H7 (cell line): ENCODE results near the gene SH3RF3. TPM values are rescaled to one million over a fixed set of nuclear protein-coding genes. Genes with fewer than 3 reads are reported as not detected.

Experiments used
- DNase-seq: peaks from one replicate; pipeline ENCODE4 v3.0.0; 2012
- H3K27me3 ChIP-seq: 2 replicates; pipeline ENCODE4 v1.6.0; 2011; ENCODE audit warnings: mild to moderate bottlenecking, low read length; ENCODE audit not compliant: control insufficient read depth, insufficient read depth
- H3K36me3 ChIP-seq: replicated peaks from 2 replicates; pipeline ENCODE4 v1.5.1; 2011; ENCODE audit warnings: low read length; ENCODE audit not compliant: control insufficient read depth, insufficient read depth
- H3K4me3 ChIP-seq: 2 replicates; pipeline ENCODE4 v1.5.1; 2011; ENCODE audit warnings: low read depth, mild to moderate bottlenecking, control low read depth, low read length, moderate library complexity; ENCODE audit not compliant: insufficient read depth
- total RNA-seq: library from RNA; depleted of rRNA; stranded (reverse); fragments of >200 nt; shearing (Covaris generic); gene quantifications from 2 replicates; pipeline ENCODE4 v1.2.3, GENCODE V29; 2014

SH3RF3 gene
- total RNA-seq, 1 experiment from 2014 or later: 0.80 TPM

- Histone ChIP-seq H3K36me3 (no peaks in the 10 kb centered on the region), H3K27me3 (no peaks in the 10 kb centered on the region), H3K4me3 (no peak overlapping the region)
- no peak for DNase-seq
Measured at GRCh38 chr2:109320195-109320922, 191.4 kb downstream of the SH3RF3 start.

- Histone ChIP-seq H3K36me3 (no peaks in the 10 kb centered on the region), H3K27me3 (no peaks in the 10 kb centered on the region), H3K4me3 (no peak overlapping the region)
- no peak for DNase-seq
Measured at GRCh38 chr2:109321570-109321969, 192.6 kb downstream of the SH3RF3 start.

GRCh38 chr2:109322111-109322510 lies 193.1 kb downstream of the SH3RF3 start:
- H3K27me3 ChIP-seq: no peaks in the 10 kb centered on the region
- H3K4me3 ChIP-seq: no peak overlapping the region
- H3K36me3 ChIP-seq: no peaks in the 10 kb centered on the region
- no peak for DNase-seq

- Histone ChIP-seq H3K27me3 (no peaks in the 10 kb centered on the region), H3K36me3 (no peaks in the 10 kb centered on the region), H3K4me3 (no peak overlapping the region)
- no peak for DNase-seq
Measured at GRCh38 chr2:109322641-109323040, 193.6 kb downstream of the SH3RF3 start.

- DNase-seq: no peak
- Histone ChIP-seq H3K36me3 (no peaks in the 10 kb centered on the region), H3K27me3 (no peaks in the 10 kb centered on the region), H3K4me3 (no peak overlapping the region)
Measured at GRCh38 chr2:109324861-109325260, 195.9 kb downstream of the SH3RF3 start.

GRCh38 chr2:109325570-109325969 lies 196.6 kb downstream of the SH3RF3 start:
- Histone ChIP-seq H3K36me3 (no peaks in the 10 kb centered on the region), H3K4me3 (no peak overlapping the region)
- DNase-seq: no peak

GRCh38 chr2:109326306-109326705 lies 197.3 kb downstream of the SH3RF3 start:
- Histone ChIP-seq H3K36me3 (no peaks in the 10 kb centered on the region), H3K27me3 (no peaks in the 10 kb centered on the region), H3K4me3 (no peak overlapping the region)
- DNase-seq: no peak

More at GRCh38 chr2:109325570-109325969, 196.6 kb downstream of the SH3RF3 start:
- H3K27me3 ChIP-seq: no peaks in the 10 kb centered on the region

- Histone ChIP-seq H3K36me3 (no peaks in the 10 kb centered on the region), H3K27me3 (no peaks in the 10 kb centered on the region), H3K4me3 (no peak overlapping the region)
- no peak for DNase-seq
Measured at GRCh38 chr2:109330056-109330455, 201.1 kb downstream of the SH3RF3 start.

GRCh38 chr2:109331081-109331480 lies 202.1 kb downstream of the SH3RF3 start:
- no peaks in the 10 kb centered on the region for H3K27me3 ChIP-seq
- no peaks in the 10 kb centered on the region for H3K36me3 ChIP-seq
- DNase-seq: no peak
- H3K4me3 ChIP-seq: no peak overlapping the region

- peak; percentile 61 for DNase-seq
- no peaks in the 10 kb centered on the region for H3K27me3 ChIP-seq
- no peak overlapping the region for H3K4me3 ChIP-seq
- H3K36me3 ChIP-seq: no peaks in the 10 kb centered on the region
Measured at GRCh38 chr2:109331896-109332848, 203.2 kb downstream of the SH3RF3 start.

- H3K36me3 ChIP-seq: no peaks in the 10 kb centered on the region
- H3K4me3 ChIP-seq: no peak overlapping the region
- no peak for DNase-seq
- H3K27me3 ChIP-seq: no peaks in the 10 kb centered on the region
Measured at GRCh38 chr2:109332880-109333279, 203.9 kb downstream of the SH3RF3 start.

- peak; percentile 63 for DNase-seq
- H3K27me3 ChIP-seq: no peaks in the 10 kb centered on the region
- no peak overlapping the region for H3K4me3 ChIP-seq
- H3K36me3 ChIP-seq: no peaks in the 10 kb centered on the region
Measured at GRCh38 chr2:109333414-109334210, 204.6 kb downstream of the SH3RF3 start.

GRCh38 chr2:109335631-109336176 lies 206.7 kb downstream of the SH3RF3 start:
- DNase-seq: no peak
- no peaks in the 10 kb centered on the region for H3K36me3 ChIP-seq
- H3K4me3 ChIP-seq: no peak overlapping the region
- no peaks in the 10 kb centered on the region for H3K27me3 ChIP-seq

GRCh38 chr2:109336296-109336695 lies 207.3 kb downstream of the SH3RF3 start:
- no peaks in the 10 kb centered on the region for H3K36me3 ChIP-seq
- H3K4me3 ChIP-seq: no peak overlapping the region
- DNase-seq: no peak
- no peaks in the 10 kb centered on the region for H3K27me3 ChIP-seq
